Measurements from ENCODE around the gene P2RY2.

- no peak for TF ChIP-seq EZH2 (IDR thresholded peaks at IDR 0.05; ENCODE audit: insufficient read depth, low read length)
- no peak for TF ChIP-seq CTCF (IDR thresholded peaks at IDR 0.05; ENCODE audit: insufficient read depth, low read depth, low read length)
These were observed 18.2 kb downstream of the P2RY2 start for GRCh38 chr11:73236205-73236765.

Measured in astrocyte (in vitro differentiated cells and primary cell).